ENCODE measurements around the gene EPHA8.

DNA sequence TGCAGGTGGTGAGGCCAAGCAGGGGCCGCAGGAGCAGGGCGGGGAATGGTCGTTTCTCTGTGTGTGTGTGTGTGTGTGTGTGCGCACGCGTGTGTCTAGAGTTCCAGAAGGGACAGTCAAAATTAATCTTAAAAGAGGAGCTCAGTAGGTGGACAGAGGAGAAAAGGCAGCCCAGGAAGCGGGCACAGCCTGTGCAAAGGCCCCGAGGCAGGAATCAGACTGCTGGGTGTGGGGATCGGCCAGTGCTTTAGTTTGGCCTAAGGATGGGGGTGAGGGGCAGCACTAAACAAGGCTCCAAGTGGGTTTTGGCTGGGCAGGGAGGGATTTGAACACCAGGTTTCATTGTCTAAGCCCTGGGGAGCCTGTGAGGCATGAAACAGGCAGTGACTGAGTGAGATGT is 21.7 kb downstream of the EPHA8 start:
- TF ChIP-seq, protein P1, sequence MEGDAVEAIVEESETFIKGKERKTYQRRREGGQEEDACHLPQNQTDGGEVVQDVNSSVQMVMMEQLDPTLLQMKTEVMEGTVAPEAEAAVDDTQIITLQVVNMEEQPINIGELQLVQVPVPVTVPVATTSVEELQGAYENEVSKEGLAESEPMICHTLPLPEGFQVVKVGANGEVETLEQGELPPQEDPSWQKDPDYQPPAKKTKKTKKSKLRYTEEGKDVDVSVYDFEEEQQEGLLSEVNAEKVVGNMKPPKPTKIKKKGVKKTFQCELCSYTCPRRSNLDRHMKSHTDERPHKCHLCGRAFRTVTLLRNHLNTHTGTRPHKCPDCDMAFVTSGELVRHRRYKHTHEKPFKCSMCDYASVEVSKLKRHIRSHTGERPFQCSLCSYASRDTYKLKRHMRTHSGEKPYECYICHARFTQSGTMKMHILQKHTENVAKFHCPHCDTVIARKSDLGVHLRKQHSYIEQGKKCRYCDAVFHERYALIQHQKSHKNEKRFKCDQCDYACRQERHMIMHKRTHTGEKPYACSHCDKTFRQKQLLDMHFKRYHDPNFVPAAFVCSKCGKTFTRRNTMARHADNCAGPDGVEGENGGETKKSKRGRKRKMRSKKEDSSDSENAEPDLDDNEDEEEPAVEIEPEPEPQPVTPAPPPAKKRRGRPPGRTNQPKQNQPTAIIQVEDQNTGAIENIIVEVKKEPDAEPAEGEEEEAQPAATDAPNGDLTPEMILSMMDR (conservative IDR thresholded peaks at IDR 0.05 in 1 of 2, IDR thresholded peaks at IDR 0.05 in 1 of 2; ENCODE audit: extremely low read depth in 1 of 2, insufficient read depth in 1 of 2, low read depth in 1 of 2, low read length in 2 of 2): no peak
- no peak for TF ChIP-seq EZH2 (IDR thresholded peaks at IDR 0.05; ENCODE audit: borderline replicate concordance, low read length)
